Panc1 (cell line): ENCODE data around the gene RARA.

Experiments used
- POLR2AphosphoS5 ChIP-seq: IDR thresholded peaks from 2 replicates; pipeline ENCODE4 v1.6.1; 2012; ENCODE audit warnings: mild to moderate bottlenecking, low read depth, low read length, moderate library complexity
- SIN3A ChIP-seq: IDR thresholded peaks from 2 replicates; pipeline ENCODE4 v1.6.1; 2012; ENCODE audit warnings: low read depth, mild to moderate bottlenecking, low read length, moderate library complexity, borderline replicate concordance; ENCODE audit not compliant: insufficient read depth
- TCF7L2 ChIP-seq: IDR thresholded peaks from 2 replicates; pipeline ENCODE4 v1.6.1; 2011; ENCODE audit warnings: mild to moderate bottlenecking, low read depth, low read length, inconsistent platforms
- TF ChIP-seq, protein P1 (sequence below): fragments of 450-650 bp; IDR thresholded peaks from 2 replicates; pipeline ENCODE4 v1.5.1; 2017; ENCODE audit warnings: mild to moderate bottlenecking
- TF ChIP-seq, protein P2 (sequence below), 2 experiments: IDR thresholded peaks; 2 replicates each; pipeline ENCODE4 v1.6.1; 2011 to 2012; ENCODE audit warnings: low read depth in 2 of 2, control low read depth in 1 of 2, low read length in 1 of 2, mild to moderate bottlenecking in 1 of 2, moderate library complexity in 1 of 2; ENCODE audit not compliant: insufficient read depth in 1 of 2

- TF ChIP-seq, protein P1, sequence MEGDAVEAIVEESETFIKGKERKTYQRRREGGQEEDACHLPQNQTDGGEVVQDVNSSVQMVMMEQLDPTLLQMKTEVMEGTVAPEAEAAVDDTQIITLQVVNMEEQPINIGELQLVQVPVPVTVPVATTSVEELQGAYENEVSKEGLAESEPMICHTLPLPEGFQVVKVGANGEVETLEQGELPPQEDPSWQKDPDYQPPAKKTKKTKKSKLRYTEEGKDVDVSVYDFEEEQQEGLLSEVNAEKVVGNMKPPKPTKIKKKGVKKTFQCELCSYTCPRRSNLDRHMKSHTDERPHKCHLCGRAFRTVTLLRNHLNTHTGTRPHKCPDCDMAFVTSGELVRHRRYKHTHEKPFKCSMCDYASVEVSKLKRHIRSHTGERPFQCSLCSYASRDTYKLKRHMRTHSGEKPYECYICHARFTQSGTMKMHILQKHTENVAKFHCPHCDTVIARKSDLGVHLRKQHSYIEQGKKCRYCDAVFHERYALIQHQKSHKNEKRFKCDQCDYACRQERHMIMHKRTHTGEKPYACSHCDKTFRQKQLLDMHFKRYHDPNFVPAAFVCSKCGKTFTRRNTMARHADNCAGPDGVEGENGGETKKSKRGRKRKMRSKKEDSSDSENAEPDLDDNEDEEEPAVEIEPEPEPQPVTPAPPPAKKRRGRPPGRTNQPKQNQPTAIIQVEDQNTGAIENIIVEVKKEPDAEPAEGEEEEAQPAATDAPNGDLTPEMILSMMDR = no peak
- TF ChIP-seq POLR2AphosphoS5 (no peak), SIN3A (no peak), TCF7L2 (no peak)
- TF ChIP-seq, protein P2, sequence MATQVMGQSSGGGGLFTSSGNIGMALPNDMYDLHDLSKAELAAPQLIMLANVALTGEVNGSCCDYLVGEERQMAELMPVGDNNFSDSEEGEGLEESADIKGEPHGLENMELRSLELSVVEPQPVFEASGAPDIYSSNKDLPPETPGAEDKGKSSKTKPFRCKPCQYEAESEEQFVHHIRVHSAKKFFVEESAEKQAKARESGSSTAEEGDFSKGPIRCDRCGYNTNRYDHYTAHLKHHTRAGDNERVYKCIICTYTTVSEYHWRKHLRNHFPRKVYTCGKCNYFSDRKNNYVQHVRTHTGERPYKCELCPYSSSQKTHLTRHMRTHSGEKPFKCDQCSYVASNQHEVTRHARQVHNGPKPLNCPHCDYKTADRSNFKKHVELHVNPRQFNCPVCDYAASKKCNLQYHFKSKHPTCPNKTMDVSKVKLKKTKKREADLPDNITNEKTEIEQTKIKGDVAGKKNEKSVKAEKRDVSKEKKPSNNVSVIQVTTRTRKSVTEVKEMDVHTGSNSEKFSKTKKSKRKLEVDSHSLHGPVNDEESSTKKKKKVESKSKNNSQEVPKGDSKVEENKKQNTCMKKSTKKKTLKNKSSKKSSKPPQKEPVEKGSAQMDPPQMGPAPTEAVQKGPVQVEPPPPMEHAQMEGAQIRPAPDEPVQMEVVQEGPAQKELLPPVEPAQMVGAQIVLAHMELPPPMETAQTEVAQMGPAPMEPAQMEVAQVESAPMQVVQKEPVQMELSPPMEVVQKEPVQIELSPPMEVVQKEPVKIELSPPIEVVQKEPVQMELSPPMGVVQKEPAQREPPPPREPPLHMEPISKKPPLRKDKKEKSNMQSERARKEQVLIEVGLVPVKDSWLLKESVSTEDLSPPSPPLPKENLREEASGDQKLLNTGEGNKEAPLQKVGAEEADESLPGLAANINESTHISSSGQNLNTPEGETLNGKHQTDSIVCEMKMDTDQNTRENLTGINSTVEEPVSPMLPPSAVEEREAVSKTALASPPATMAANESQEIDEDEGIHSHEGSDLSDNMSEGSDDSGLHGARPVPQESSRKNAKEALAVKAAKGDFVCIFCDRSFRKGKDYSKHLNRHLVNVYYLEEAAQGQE (IDR thresholded peaks at IDR 0.05; ENCODE audit: insufficient read depth in 1 of 2, low read depth in 2 of 2, low read length in 1 of 2) = no peak
Measured at GRCh38 chr17:40265337-40265736, 43.6 kb upstream of the RARA start.
